Smooth muscle cell (in vitro differentiated cells): ENCODE results near the gene HSCB. TPM values are rescaled to one million over a fixed set of nuclear protein-coding genes. Genes with fewer than 3 reads are reported as not detected.

Experiments used
- DNase-seq: peaks from one replicate; lab custom pipeline; 2025; ENCODE audit not compliant: unreplicated experiment; lab: John Stamatoyannopoulos, UW
- H2AFZ ChIP-seq: fragments of 200-600 bp; sonication (generic); 2 replicates; pipeline ENCODE4 v1.6.0; 2016; ENCODE audit warnings: antibody characterized with exemption, low read depth, mild to moderate bottlenecking
- H3F3A ChIP-seq: fragments of 200-600 bp; sonication (generic); 2 replicates; pipeline ENCODE4 v1.6.0; 2017; ENCODE audit warnings: antibody characterized with exemption, low read depth
- H3K27ac ChIP-seq: fragments of 200-600 bp; sonication (generic); 2 replicates; pipeline ENCODE4 v1.5.1; 2016; ENCODE audit warnings: low read depth, mild to moderate bottlenecking
- H3K27me3 ChIP-seq: fragments of 200-600 bp; sonication (generic); 2 replicates; pipeline ENCODE4 v1.6.1; 2016; ENCODE audit warnings: low read depth, mild to moderate bottlenecking
- H3K36me3 ChIP-seq: fragments of 200-600 bp; sonication (generic); 2 replicates; pipeline ENCODE4 v1.5.1; 2016; ENCODE audit warnings: low read depth
- H3K4me1 ChIP-seq: fragments of 200-600 bp; sonication (generic); 2 replicates; pipeline ENCODE4 v1.5.1; 2016; ENCODE audit warnings: low read depth
- H3K4me2 ChIP-seq: fragments of 200-600 bp; sonication (generic); 2 replicates; pipeline ENCODE4 v1.6.0; 2016; ENCODE audit warnings: mild to moderate bottlenecking
- H3K4me3 ChIP-seq: fragments of 200-600 bp; sonication (generic); 2 replicates; pipeline ENCODE4 v1.5.1; 2016; ENCODE audit warnings: mild to moderate bottlenecking
- H3K79me2 ChIP-seq: fragments of 200-600 bp; sonication (generic); 2 replicates; pipeline ENCODE4 v1.6.0; 2016; ENCODE audit warnings: low read depth, mild to moderate bottlenecking
- H3K9ac ChIP-seq: fragments of 200-600 bp; sonication (generic); 2 replicates; pipeline ENCODE4 v1.6.0; 2016; ENCODE audit warnings: low read depth
- H3K9me3 ChIP-seq: fragments of 200-600 bp; sonication (generic); replicated peaks from 2 replicates; pipeline ENCODE4 v1.5.1; 2016; ENCODE audit warnings: low read depth
- H4K20me1 ChIP-seq: fragments of 200-600 bp; sonication (generic); 2 replicates; pipeline ENCODE4 v1.6.0; 2016; ENCODE audit warnings: low read depth
- CTCF ChIP-seq: fragments of 200-600 bp; sonication (generic); IDR thresholded peaks from 2 replicates; pipeline ENCODE4 v1.5.1; 2017; ENCODE audit warnings: borderline replicate concordance, mild to moderate bottlenecking, antibody characterized with exemption; ENCODE audit not compliant: insufficient read depth, poor library complexity, severe bottlenecking
- WGBS: methylation state at CpG from one replicate; pipeline ENCODE4 v1.1.7; 2016; ENCODE audit warnings: low lambda C conversion rate; 5-methylcytosine and 5-hydroxymethylcytosine counted together
- polyA plus RNA-seq: library from polyadenylated mRNA; unstranded; fragments of >200 nt; fragmentation: Nextera tagmentation; extraction: Ambion mirVana; gene quantifications from 2 replicates; pipeline ENCODE4 v1.2.1, GENCODE V29; 2016
- total RNA-seq: library from RNA; depleted of rRNA; stranded (reverse); fragments of >200 nt; gene quantifications from 2 replicates; pipeline ENCODE4 v1.2.3, GENCODE V29; 2014

The HSCB gene
- total and polyA plus RNA-seq, 2 experiments from 2014 or later: 15.9 to 22.5 TPM

GRCh38 chr22:28716686-28717085 is 25.2 kb upstream of the HSCB start:
- H3K4me2 ChIP-seq: no peak overlapping the region
- no peak overlapping the region for H3K27ac ChIP-seq
- no peak overlapping the region for H3K4me3 ChIP-seq
- no peaks in the 10 kb centered on the region for H4K20me1 ChIP-seq
- H3F3A ChIP-seq: peaks cover 11% of the 10 kb centered on the region
- 90% methylated on average over 3 of the region's 3 CpGs for WGBS
- no peaks in the 10 kb centered on the region for H3K36me3 ChIP-seq
- no peak overlapping the region for H3K9ac ChIP-seq
- no peaks in the 10 kb centered on the region for H3K27me3 ChIP-seq
- peaks cover 3% of the 10 kb centered on the region for H3K4me1 ChIP-seq
- no peaks in the 10 kb centered on the region for H3K79me2 ChIP-seq
- no peaks in the 10 kb centered on the region for H3K9me3 ChIP-seq
- no peak overlapping the region for H2AFZ ChIP-seq
- DNase-seq: no peak
- TF ChIP-seq CTCF: no peak

- H3K4me3 ChIP-seq: no peak overlapping the region
- no peaks in the 10 kb centered on the region for H3K36me3 ChIP-seq
- no peaks in the 10 kb centered on the region for H3K9me3 ChIP-seq
- H2AFZ ChIP-seq: no peak overlapping the region
- H4K20me1 ChIP-seq: no peaks in the 10 kb centered on the region
- no peaks in the 10 kb centered on the region for H3K4me1 ChIP-seq
- no peak overlapping the region for H3K9ac ChIP-seq
- TF ChIP-seq CTCF: no peak
- H3K79me2 ChIP-seq: no peaks in the 10 kb centered on the region
- no peaks in the 10 kb centered on the region for H3K27me3 ChIP-seq
- WGBS: 98% methylated on average over 3 of the region's 3 CpGs
- no peak for DNase-seq
- no peak overlapping the region for H3K27ac ChIP-seq
- peaks cover under 1% of the 10 kb centered on the region for H3F3A ChIP-seq
- H3K4me2 ChIP-seq: no peak overlapping the region
These were observed 23.8 kb upstream of the HSCB start for GRCh38 chr22:28718044-28718443.

GRCh38 chr22:28728002-28728401 is 13.8 kb upstream of the HSCB start:
- no peak overlapping the region for H3K4me3 ChIP-seq
- no peaks in the 10 kb centered on the region for H3K79me2 ChIP-seq
- H3K27ac ChIP-seq: no peak overlapping the region
- H3K4me2 ChIP-seq: no peak overlapping the region
- no peaks in the 10 kb centered on the region for H3F3A ChIP-seq
- no peaks in the 10 kb centered on the region for H3K36me3 ChIP-seq
- H3K9me3 ChIP-seq: no peaks in the 10 kb centered on the region
- no peaks in the 10 kb centered on the region for H3K27me3 ChIP-seq
- TF ChIP-seq CTCF: no peak
- H3K4me1 ChIP-seq: no peaks in the 10 kb centered on the region
- WGBS: 96% methylated on average over 1 of the region's 1 CpG
- no peak overlapping the region for H3K9ac ChIP-seq
- H4K20me1 ChIP-seq: no peaks in the 10 kb centered on the region
- no peak for DNase-seq
- H2AFZ ChIP-seq: no peak overlapping the region

- DNase-seq: no peak
These were observed 13.1 kb upstream of the HSCB start for GRCh38 chr22:28728621-28729313.

More at GRCh38 chr22:28728621-28729313, 13.1 kb upstream of the HSCB start:
- Histone ChIP-seq H3K4me2 (no peak overlapping the region), H4K20me1 (no peaks in the 10 kb centered on the region), H3K79me2 (no peaks in the 10 kb centered on the region), H3K9ac (no peak overlapping the region), H3K36me3 (no peaks in the 10 kb centered on the region), H3K27me3 (no peaks in the 10 kb centered on the region), H3K4me3 (no peak overlapping the region), H3F3A (no peaks in the 10 kb centered on the region), H2AFZ (no peak overlapping the region), H3K27ac (no peak overlapping the region), H3K4me1 (no peaks in the 10 kb centered on the region), H3K9me3 (no peaks in the 10 kb centered on the region)
- TF ChIP-seq CTCF: no peak
- 81% methylated on average over 10 of the region's 10 CpGs for WGBS
